Activated CD4-positive, alpha-beta T cell treated with anti-CD3 and anti-CD28 coated beads, Interleukin-2, Interleukin-4, amounts not matched to agents 100 ng/mL and 50 ng/mL, durations not matched to agents 16 hours and 8 hours (primary cell): Measurements from ENCODE around the gene MAP2.

ENCODE experiments used
- DNase-seq: peaks from one replicate; pipeline ENCODE4 v3.0.0-alpha.2; 2020; ENCODE audit warnings: low spot score

Gene MAP2

DNA sequence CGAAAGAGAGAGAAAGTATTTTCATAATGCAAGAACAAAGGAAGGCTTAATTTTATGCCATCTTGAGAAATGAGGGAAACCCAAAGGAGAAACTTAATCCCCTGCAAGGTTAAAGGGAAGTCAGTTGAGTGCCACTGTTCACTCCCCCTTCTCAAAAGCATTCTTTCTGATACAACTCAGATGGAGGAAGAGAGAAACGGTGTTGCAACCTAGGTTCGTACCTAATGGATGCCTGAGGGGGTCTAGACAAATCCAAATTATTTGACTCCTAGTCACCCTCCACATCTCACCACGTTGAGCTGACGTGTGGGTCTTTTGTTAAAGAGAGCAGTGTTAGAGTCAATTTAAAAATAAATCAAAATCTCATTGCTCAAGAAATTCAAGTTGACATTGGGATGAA is 295.2 kb downstream of the MAP2 start:
- DNase-seq, result no peak

DNA sequence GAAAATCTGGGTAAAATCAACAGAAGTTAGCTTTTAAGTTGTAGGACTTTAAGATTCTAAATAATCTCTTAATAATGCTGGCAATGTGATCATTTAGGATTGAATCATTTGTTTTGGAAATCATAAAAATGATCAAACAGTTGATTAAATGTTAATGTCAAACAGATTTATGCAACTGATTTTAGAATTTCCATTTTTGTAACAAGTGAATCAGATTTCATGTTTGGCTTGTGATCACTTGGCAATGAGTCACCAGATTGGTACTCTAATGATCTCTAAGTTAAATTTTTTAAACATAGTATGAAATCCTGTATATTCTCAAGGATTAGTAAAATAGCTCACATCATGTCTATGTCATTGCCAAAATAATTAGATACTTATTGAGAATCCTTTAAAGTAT is 297.6 kb downstream of the MAP2 start:
- DNase-seq, result no peak

DNA sequence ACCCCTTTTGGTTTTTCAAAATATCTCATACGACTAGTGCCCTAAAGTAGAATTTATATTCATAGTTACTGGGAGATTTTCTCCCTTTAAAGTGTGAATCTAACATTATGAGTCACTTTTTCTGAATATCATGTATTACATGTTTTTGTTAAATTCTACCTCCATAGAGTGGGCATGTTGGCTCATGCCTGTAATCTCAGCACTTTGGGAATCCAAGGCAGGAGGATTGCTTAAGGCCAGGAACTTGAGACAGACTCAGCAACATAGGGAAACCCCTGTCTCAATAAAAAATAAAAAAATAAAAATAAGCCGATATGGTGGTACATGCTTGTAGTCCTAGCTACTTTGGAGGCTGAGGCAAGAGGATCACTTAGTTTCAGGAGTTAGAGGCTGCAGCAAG is 302.5 kb downstream of the MAP2 start:
- DNase-seq, result no peak

DNA sequence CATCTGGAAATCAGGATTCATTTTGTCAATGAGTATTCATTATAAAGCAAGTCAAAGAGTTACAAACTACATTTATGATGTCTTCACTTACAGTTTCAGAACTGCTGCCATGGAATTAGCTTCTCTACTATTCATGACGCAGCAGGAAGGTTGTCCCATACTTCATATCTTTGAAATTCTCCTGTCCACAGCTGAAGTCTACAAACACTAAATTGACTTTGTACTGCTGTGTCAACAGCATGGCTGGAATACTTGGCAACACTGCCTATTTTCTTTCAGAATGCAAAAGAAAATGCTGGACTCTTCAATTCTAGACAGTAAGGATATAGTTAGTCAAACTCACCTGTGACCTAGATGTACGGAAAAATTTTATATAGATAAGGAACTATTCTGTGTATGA is 303.2 kb downstream of the MAP2 start:
- DNase-seq, result no peak

DNA sequence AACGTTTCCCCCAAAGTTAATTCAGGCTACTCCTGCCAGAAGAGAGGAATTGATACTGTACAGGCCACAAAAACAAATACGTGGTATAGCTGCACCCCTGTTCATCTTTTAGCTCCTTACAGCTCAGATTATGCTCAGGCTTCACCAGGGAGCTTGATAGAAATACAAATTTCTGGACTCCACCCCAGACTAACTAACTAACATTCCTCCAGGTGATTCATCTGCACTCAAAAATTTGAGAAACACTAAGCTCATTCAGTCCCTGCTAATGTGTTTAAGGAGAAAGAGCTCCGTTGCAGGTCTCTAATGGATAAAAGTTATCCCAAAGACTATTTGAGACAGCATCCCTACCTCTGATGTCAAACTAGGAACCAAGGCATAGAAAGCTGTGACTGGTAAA is 311.0 kb downstream of the MAP2 start:
- no peak for DNase-seq

DNA sequence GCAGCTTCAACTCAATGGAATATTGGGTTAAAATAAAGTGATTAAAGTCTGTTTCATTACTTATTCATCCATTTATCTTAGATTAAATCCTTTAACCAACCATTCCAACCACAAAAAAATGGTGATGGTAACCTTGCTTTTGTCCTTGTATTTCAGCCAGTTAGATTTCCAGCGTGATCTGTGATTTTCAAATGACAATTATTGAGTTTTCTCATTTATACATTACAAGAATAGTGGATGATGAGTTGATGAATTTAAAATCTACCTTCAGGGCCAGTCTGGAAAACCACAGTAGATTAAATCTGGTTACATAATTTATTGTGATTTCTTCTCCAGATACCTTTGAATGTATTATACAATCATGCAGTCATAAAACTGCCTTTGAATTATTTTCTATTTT is 318.1 kb downstream of the MAP2 start:
- DNase-seq, result no peak

DNA sequence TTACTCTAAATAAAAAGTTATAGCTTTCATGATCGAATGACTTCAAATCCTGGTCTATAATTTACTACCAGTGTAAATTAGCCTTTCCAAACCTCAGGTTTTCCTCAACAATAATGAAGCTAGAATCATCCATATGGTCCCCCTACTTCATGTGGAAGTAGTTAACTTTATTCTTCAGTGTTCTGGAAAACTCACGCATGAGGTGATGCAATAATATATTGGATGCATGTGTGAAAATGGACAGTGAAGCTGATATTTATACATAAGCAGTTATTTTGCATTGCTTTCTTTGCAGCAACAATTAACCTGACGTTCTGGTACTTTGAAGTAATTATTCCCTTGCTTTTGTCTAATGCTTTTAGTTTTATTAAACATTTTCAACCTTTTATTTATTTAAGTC is 329.2 kb downstream of the MAP2 start:
- no peak for DNase-seq

DNA sequence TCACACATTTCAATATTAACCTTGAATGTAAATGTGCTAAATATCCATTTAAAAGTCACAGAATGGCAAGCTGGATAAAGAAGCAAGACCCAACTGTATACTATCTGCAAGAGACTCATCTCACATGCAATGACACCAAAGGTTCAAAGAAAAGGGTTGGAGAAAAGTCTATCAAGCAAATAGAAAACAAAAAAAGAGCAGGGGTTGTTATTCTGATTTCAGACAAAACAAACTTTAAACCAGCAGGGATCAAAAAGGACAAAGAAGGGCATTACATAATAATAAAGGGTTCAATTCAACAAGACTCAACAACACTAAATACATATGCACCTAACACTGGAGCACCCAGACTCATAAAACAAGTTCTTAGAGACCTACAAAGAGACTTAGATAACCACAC is 333.3 kb downstream of the MAP2 start:
- no peak for DNase-seq

DNA sequence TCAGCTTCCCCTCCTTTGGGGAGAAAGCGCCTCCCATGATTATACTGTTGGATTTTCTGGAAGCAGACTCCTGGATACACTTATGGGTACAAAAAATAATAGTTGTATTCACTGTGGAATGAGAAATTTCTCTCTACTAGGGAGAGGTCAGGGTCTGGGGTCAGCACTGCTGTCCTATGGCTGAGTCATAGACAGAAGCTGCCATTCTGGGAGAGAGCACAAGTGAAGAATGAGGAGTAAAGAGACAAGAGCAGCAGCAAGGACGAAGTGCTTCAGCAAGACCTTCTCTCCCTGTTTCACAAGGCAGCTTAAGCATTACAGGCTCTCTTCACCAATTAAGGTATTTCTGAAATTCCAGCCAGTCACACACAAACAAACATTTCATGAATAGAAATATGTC is 337.7 kb downstream of the MAP2 start:
- DNase-seq, result no peak

DNA sequence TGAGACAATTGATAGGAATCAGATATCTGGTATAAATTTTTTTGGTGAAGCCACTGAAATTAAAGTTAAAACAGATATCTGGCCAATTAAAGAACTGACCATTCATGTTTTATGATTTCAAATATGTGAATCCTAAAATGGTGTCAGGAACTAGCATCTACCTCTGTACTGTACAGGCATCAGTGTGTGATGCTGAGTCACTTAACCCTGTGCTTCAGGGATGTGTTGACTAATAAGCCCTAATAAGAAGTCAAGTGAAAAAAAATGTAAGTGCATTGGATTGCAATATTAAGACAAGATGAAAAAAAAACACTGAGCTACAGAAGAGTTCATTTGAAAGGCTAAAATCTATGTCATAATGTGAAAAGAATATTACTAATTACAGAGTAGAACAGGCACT is 338.7 kb downstream of the MAP2 start:
- DNase-seq, result no peak

DNA sequence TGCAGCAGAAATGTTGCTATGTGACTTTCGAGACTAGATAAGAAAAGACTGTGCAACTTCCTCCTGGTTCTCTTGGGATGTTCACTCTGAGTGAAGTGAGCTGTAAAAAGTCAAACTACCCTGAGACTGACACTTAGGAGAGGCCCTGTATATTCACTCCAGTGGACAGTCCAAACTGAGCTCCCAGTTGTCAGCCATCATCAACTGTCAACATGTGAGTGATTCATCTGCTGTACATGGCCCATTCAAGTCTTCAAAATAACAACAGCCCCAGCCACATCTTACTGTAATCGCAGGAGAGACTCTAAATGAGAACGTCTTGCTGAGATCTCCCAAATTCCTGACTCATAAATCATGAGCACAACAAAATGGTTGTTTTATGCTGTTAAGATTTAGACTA is 339.3 kb downstream of the MAP2 start:
- DNase-seq, result no peak

DNA sequence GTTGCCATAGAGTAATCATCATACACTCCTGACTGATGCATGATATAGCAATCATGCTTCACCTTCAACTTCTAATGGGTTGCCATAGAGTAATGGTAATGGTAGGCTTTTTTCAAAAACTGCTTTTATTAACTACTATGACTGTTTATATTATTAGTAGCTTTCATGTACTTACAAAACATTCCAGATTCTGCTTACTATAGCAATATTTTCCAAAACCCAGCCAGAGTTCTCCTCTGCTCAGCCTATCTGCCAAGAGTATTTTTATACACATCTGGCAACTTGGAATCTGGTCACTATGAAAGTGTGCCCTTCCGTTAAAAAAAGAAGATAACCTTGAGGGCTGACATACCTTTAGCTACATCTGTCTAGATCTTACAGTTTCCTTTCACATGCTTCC is 342.8 kb downstream of the MAP2 start:
- no peak for DNase-seq

DNA sequence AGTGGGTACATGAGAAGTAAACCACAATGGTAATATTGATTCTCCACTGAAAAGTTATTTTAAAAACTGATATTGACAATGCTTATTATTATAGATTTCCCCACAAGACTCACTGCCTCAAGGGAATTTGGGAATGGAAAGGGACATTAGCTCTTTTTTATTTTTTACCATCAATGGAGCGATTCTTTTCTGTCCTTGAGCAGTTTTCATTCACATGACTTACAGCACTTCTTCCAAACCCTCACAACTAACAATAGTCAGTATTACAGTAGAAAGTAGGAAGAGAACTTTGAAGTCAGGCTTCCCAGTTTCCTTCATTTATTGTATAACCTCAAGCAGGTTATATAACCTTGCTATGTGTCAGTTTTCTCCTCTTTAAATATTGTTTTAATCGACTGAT is 343.5 kb downstream of the MAP2 start:
- DNase-seq, result no peak

DNA sequence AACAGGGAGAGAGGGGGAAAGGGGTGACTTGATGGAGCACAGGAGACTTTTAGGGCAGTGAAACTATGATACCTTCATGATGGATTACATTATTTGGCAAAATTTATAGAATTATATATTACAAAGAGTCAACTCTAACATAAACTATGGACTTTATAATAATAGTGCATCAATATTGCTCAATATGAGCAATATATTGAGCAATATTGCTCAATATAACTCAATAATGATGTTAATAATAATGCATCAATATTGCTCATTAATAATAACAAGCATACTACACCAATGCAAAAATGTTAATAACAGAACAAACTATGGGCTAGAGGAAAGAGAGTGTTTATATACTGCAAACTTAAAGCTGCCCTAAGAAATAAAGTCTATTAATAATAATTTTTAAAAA is 344.7 kb downstream of the MAP2 start:
- DNase-seq, result no peak

DNA sequence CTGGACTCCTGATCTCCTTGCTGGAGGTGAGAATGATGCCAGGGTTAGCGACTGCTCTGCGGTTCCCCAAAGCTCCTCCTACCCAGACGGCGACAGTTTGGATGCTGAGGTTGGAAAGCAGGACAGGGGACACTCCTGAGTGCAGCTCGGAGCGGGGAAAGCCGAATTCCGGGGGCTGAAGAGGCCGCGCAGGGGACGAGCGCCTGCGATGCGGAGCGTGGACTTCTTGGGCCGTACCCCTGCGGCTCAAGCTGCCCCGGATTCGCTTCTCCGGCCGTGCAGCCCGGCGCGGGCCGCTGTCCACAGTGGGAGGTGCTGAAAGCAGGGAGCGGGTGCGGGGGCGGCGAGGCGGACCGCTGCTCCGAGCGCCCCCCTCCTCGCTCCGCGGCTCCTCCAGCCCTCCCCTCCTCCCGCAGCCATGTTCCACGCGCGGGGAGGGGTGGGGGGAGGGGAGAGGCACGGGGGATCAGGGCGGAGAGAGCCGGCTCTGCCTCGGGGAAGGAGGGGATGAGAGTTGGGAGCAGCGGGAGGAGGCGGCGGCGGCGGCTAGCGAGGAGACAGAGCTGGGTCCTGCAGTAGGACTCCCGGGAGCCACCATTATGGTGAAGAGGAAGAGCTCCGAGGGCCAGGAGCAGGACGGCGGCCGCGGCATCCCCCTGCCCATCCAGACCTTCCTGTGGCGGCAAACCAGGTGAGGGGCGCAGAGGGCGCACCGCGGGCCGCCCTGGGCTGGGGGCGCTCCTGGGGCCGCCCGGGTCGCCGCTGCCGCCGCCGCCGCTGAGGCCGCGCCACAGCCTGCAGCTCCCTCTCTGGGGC is 347.8 kb downstream of the MAP2 start, which contains the start of gene UNC80:
Gene UNC80 (plus strand): TSS at position 359 of the 816 bp plus-strand sequence. CDS start 241 bp downstream, at position 600.
- peak; percentile 4 for DNase-seq

DNA sequence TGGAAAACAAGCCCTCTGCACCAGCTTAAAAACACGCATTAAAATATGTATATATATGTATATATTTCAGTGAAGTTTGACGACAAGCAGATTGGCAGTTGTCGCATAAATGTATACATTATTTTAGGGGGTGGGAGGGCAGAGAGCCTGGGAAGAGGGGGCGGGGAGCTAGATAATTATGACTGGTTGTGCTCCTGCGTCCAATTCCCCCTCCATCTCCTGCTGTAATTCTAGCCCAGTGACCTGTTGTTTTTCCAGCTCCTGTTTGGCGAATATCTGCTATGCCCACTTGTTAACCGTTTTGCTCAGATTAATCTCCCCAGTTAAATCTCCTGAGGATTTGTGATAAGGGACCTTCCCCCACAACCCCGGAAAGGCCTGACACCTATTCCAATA is 348.4 kb downstream of the MAP2 start:
- DNase-seq, result no peak

DNA sequence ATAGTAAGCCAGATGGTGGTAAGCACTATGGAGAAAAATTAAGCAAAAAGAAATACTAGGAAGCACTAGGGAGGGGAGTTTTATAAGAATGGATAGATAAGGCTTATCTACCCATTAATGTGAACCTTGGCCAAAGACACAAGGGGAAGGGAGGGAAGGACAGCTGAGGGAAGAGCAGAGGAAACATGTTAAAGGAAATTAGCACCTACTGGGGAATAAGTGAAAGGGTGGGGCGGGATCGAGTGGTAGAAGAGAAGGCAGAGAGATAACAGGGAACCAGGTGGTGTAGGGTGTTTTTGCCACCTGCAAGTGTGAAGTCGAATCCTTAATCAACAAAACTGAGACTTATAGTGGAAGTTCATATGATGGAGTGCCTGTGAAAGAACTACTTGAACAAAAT is 349.5 kb downstream of the MAP2 start:
- DNase-seq, result no peak
